Peyer's patch (tissue), 4 donors: ENCODE data around the gene ACY1. TPM values are rescaled to one million over a fixed set of nuclear protein-coding genes. Genes with fewer than 3 reads are reported as not detected.

ENCODE experiments used
- DNase-seq, 3 donors: peaks; one replicate each; pipeline ENCODE4 v3.0.0-alpha.2; 2017 to 2019
- H3K27ac ChIP-seq, 4 donors: fragments of 200-600 bp; sonication (generic); one replicate each; pipeline ENCODE4 v1.5.1; 2016 to 2019
- H3K27me3 ChIP-seq, 2 donors: fragments of 200-600 bp; sonication (generic); one replicate each; pipeline ENCODE4 v1.5.1; 2019
- H3K36me3 ChIP-seq, 3 donors: fragments of 200-600 bp; sonication (generic); one replicate each; pipeline ENCODE4 v1.5.1; 2016 to 2019
- H3K4me1 ChIP-seq, 4 donors: fragments of 200-600 bp; sonication (generic); one replicate each; pipeline ENCODE4 v1.5.1; 2016 to 2019
- H3K4me3 ChIP-seq, 4 donors: fragments of 200-600 bp; sonication (generic); 1 replicate in 3 of 4; 2 replicates in 1 of 4; pipeline ENCODE4 v1.5.1; 2016 to 2019; ENCODE audit warnings: mild to moderate bottlenecking in 1 of 4
- H3K9me3 ChIP-seq, 4 donors: fragments of 200-600 bp; sonication (generic); one replicate each; pipeline ENCODE4 v1.5.1; 2016 to 2019; ENCODE audit warnings: mild to moderate bottlenecking in 1 of 4
- POLR2A ChIP-seq, 2 donors: fragments of 450-650 bp; IDR thresholded peaks; one replicate each; pipeline ENCODE4 v1.5.1; 2017; ENCODE audit warnings: antibody characterized with exemption in 2 of 2, mild to moderate bottlenecking in 2 of 2, moderate library complexity in 2 of 2
- total RNA-seq, 4 donors: library from RNA; depleted of rRNA; stranded (reverse); fragments of >200 nt; gene quantifications; one replicate each; pipeline ENCODE4 v1.1.0, GENCODE V29; 2016
- TF ChIP-seq, protein P1 (sequence below), 6 experiments: fragments of 450-650 bp in 4 of 6; fragments of 200-600 bp in 2 of 6; sonication (generic) in 1 of 6; IDR thresholded peaks; one replicate each; pipeline ENCODE4 v1.5.1; 2017 to 2019; ENCODE audit warnings: antibody characterized with exemption in 6 of 6, mild to moderate bottlenecking in 3 of 6, moderate library complexity in 1 of 6

Gene ACY1
- total RNA-seq, 4 donors from 2014 or later = 95.7 to 977 (median 609) TPM

GRCh38 chr3:51959651-51960050, 23.7 kb upstream of the ACY1 start:
- no peak overlapping the region for H3K4me3 ChIP-seq
- peaks cover 0 to 15% (median 7%) of the 10 kb centered on the region in 4 donors for H3K4me1 ChIP-seq
- H3K36me3 ChIP-seq = peaks cover 0 to 7% (median 0%) of the 10 kb centered on the region in 3 donors
- no peak overlapping the region for H3K27ac ChIP-seq
- peaks cover 0 to 6% (median 0%) of the 10 kb centered on the region in 4 donors for H3K9me3 ChIP-seq
- H3K27me3 ChIP-seq = no peaks in the 10 kb centered on the region
- DNase-seq = no peak
- no peak for TF ChIP-seq POLR2A (IDR thresholded peaks at IDR 0.05)
- TF ChIP-seq, protein P1, sequence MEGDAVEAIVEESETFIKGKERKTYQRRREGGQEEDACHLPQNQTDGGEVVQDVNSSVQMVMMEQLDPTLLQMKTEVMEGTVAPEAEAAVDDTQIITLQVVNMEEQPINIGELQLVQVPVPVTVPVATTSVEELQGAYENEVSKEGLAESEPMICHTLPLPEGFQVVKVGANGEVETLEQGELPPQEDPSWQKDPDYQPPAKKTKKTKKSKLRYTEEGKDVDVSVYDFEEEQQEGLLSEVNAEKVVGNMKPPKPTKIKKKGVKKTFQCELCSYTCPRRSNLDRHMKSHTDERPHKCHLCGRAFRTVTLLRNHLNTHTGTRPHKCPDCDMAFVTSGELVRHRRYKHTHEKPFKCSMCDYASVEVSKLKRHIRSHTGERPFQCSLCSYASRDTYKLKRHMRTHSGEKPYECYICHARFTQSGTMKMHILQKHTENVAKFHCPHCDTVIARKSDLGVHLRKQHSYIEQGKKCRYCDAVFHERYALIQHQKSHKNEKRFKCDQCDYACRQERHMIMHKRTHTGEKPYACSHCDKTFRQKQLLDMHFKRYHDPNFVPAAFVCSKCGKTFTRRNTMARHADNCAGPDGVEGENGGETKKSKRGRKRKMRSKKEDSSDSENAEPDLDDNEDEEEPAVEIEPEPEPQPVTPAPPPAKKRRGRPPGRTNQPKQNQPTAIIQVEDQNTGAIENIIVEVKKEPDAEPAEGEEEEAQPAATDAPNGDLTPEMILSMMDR (IDR thresholded peaks at IDR 0.05) = no peak

- TF ChIP-seq, protein P1 (IDR thresholded peaks at IDR 0.05) = no peak
- no peak for TF ChIP-seq POLR2A (IDR thresholded peaks at IDR 0.05)
- Histone ChIP-seq H3K4me3 (no peak overlapping the region), H3K9me3 (peaks cover 0 to 5% (median 0%) of the 10 kb centered on the region in 4 donors), H3K27ac (no peak overlapping the region), H3K36me3 (peaks cover 0 to 7% (median 0%) of the 10 kb centered on the region in 3 donors), H3K27me3 (no peaks in the 10 kb centered on the region), H3K4me1 (peaks cover 0 to 15% (median 7%) of the 10 kb centered on the region in 4 donors)
- DNase-seq = no peak
Observed at GRCh38 chr3:51960386-51960785, 22.9 kb upstream of the ACY1 start.

DNA sequence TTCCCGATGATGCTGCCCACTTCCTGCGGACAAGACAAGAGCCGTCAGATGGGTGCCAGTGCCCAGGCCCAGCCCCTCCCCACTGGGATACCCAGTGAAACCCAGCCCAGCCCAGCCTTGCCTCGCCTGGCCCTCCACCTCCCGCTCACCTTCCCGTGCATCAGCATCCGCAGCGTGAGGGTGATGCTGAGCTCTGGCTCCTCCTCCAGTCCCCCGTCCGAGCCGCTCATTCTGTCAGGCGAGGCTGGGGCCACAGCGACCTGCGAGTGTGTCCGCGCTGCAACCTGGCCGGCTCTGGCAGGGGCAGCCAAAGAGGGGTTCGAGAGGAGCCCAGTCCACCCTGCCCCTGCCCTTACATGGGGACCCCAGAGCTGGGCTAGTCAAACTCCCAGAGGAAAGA, 22.3 kb upstream of the ACY1 start:
- H3K9me3 ChIP-seq = no peaks in the 10 kb centered on the region
- no peak overlapping the region for H3K4me3 ChIP-seq
- H3K36me3 ChIP-seq = peaks cover 0 to 7% (median 0%) of the 10 kb centered on the region in 3 donors
- DNase-seq = no peak
- no peak for TF ChIP-seq POLR2A (IDR thresholded peaks at IDR 0.05)
- H3K27ac ChIP-seq = no peak overlapping the region
- H3K27me3 ChIP-seq = no peaks in the 10 kb centered on the region
- peaks cover 0 to 10% (median 4%) of the 10 kb centered on the region in 4 donors for H3K4me1 ChIP-seq

DNA sequence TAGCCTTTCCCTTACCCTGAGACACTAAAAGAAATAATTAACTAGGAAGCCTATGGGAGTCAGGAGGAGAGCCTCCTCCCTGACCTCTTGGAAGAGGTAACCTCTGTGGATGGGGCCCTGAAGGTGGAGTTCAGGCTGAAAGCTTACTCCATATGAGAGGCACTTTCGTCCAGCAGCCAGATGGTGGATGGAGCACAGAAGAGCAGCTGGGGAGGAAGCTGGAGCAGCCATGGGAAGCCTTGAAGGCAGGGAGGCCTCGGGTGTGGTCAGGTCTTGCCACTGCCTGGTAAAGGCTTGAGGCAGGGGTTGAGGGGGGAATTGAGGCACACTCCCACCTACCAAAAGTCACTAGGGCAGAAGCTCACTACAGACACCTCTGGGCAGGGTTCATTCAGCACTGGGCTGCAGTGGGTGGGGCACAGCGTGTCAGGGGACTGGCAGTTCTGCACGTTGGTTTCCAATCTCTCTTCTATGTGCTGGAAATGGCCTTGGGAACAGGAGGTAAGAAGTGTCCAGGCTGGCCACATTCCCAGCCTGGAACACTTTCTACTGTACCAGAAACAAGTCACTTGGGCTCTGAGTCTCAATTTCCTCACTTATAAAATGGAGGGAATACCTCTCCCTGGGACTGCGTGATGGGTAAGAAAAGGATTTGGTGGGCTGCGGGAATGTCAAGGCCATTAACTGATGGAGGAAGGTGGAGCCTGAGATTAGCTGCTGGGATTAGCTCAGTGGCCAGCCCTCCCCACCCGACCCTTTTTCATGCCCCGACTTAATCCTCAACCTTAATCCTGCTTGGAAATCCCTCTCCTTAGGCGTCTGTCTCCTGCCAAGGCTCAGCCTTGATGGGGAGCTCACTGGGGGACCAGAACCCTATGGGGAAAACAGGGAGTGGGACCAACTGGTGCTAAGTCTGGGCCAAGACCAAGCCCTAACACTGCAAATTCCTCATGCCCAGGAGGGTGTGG, 21.4 kb upstream of the ACY1 start:
- H3K9me3 ChIP-seq = no peaks in the 10 kb centered on the region
- H3K27me3 ChIP-seq = no peaks in the 10 kb centered on the region
- peaks cover 0 to 10% (median 3%) of the 10 kb centered on the region in 4 donors for H3K4me1 ChIP-seq
- H3K27ac ChIP-seq = no peak overlapping the region
- TF ChIP-seq, protein P1 (IDR thresholded peaks at IDR 0.05) = no peak
- TF ChIP-seq POLR2A (IDR thresholded peaks at IDR 0.05) = no peak
- H3K4me3 ChIP-seq = no peak overlapping the region
- no peak for DNase-seq
- H3K36me3 ChIP-seq = peaks cover 0 to 7% (median 0%) of the 10 kb centered on the region in 3 donors

DNA sequence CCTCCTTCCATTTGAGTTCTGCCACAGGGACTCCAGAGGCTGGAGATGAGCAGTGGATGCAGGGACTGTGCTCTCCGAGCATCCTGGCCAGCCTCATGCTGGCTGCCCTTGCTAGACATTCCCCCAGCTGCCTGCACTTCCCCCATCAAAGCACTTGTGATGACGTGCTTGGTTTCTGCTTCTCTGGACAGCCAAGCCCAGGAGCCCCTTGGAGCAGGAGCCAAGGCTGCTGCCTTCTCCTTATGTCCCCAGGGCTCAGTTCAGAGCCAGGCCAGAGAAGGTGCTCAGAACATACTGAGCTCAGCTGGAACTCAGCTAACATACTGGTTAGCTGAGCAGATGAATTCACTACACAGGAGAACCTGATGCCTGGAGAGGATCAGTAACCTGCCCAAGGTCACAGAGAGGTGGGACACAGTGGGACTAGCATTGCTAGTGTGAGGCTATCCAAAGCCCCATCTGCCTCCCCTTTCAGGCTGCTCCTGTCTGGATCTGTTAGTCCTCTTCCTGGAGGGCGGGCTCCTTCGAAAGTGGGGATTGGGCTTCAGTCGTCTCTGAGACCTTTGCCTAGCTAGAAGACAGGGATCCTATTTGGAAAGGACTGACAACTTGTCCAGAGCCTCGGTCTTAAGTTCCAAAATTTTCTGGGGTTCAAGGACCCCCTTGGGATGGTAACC, 20.3 kb upstream of the ACY1 start:
- no peak for DNase-seq
- TF ChIP-seq, protein P1 (IDR thresholded peaks at IDR 0.05) = no peak
- no peak for TF ChIP-seq POLR2A (IDR thresholded peaks at IDR 0.05)
- no peak overlapping the region for H3K4me3 ChIP-seq
- no peaks in the 10 kb centered on the region for H3K9me3 ChIP-seq
- no peak overlapping the region for H3K27ac ChIP-seq
- H3K36me3 ChIP-seq = peaks cover 0 to 7% (median 0%) of the 10 kb centered on the region in 3 donors
- H3K4me1 ChIP-seq = peaks cover 0 to 15% (median 5%) of the 10 kb centered on the region in 4 donors
- no peaks in the 10 kb centered on the region for H3K27me3 ChIP-seq
